ENCODE results near the gene GRB10. TPM values are rescaled to one million over a fixed set of nuclear protein-coding genes. Genes with fewer than 3 reads are reported as not detected.
A peak's percentile ranks its signal among the peaks of the same experiment; 100 is the strongest.

GRB10 gene
- total RNA-seq, 4 donors from 2014 or later, result 3.5 to 35.1 (median 9.2) TPM

- Histone ChIP-seq H3K4me3 (no peak overlapping the region), H3K4me1 (peaks cover 0 to 48% (median 19%) of the 10 kb centered on the region in 3 donors), H3K27ac (peak overlapping the region in 3 of 4 donors; percentile 40 to 63 (median 62)), H3K36me3 (peaks cover 0 to 12% (median 0%) of the 10 kb centered on the region in 3 donors), H3K9me3 (no peaks in the 10 kb centered on the region), H3K27me3 (no peaks in the 10 kb centered on the region)
- WGBS, 2 donors, result 54 to 60% methylated on average over 14 of the region's 14 CpGs
- no peak for DNase-seq
- TF ChIP-seq CTCF (IDR thresholded peaks at IDR 0.05), result no peak
- no peak for TF ChIP-seq POLR2A (IDR thresholded peaks at IDR 0.05)
- intact Hi-C loops (cut with DNase I), result no loop called here
Observed at GRCh38 chr7:50685135-50686065, 97.3 kb downstream of the GRB10 start.

DNA sequence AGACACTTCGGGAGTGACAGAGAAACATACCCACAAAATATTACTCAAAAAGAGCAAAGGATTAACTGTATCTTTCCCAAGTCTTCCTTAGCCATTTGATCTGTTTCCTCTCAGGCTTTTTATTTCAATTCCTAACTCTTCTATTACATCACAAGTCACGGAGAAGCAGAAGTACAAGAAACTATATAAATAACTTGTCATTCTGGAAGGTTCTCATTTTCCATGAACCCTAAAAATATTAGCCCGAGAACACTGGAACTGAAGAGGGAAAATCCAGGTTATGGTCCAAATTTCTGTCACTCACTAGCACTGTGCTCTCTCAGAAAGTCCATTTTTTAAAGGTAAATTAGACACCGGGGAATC lies 98.0 kb downstream of the GRB10 start:
- DNase-seq, result no peak
- intact Hi-C loops (cut with DNase I), result no loop called here
- WGBS, 2 donors, result 42 to 65% methylated on average over 4 of the region's 4 CpGs
- Histone ChIP-seq H3K9me3 (no peaks in the 10 kb centered on the region), H3K4me1 (peaks cover 0 to 48% (median 19%) of the 10 kb centered on the region in 3 donors), H3K27ac (peak overlapping the region in 3 of 4 donors; percentile 40 to 63 (median 62)), H3K4me3 (no peak overlapping the region), H3K27me3 (no peaks in the 10 kb centered on the region), H3K36me3 (peaks cover 0 to 12% (median 0%) of the 10 kb centered on the region in 3 donors)
- TF ChIP-seq CTCF (IDR thresholded peaks at IDR 0.05), result no peak
- no peak for TF ChIP-seq POLR2A (IDR thresholded peaks at IDR 0.05)

- WGBS, 2 donors, result 80% methylated on average over 5 of the region's 5 CpGs
- Histone ChIP-seq H3K4me1 (peaks cover 0 to 48% (median 19%) of the 10 kb centered on the region in 3 donors), H3K27ac (peak overlapping the region in 2 of 4 donors; percentile 40 to 62), H3K4me3 (no peak overlapping the region), H3K36me3 (peaks cover 0 to 7% (median 0%) of the 10 kb centered on the region in 3 donors), H3K9me3 (no peaks in the 10 kb centered on the region), H3K27me3 (no peaks in the 10 kb centered on the region)
- intact Hi-C loops (cut with DNase I), result no loop called here
- TF ChIP-seq POLR2A (IDR thresholded peaks at IDR 0.05), result no peak
- TF ChIP-seq CTCF (IDR thresholded peaks at IDR 0.05), result no peak
- no peak for DNase-seq
Observed at GRCh38 chr7:50684011-50684712, 98.5 kb downstream of the GRB10 start.

DNA sequence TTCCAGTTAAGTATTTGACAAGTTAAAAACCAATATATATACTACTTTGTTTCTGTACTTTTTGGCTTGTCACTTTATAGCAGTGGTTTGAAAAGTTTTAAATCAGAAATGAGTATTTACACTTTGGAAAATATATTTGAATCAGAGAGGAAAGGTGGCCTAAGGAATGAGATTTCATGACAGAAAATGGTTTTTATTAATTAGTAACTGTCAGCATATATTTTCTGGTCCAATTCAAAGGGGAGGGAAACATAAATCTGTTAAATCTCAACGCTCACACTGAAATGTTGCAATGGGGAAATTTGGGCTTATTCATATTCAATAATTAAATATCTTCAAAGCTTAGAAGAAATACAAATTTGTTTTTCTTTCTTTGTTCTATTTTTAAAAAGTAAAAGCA lies 100.1 kb downstream of the GRB10 start:
- intact Hi-C loops (cut with DNase I), result no loop called here
- DNase-seq, result no peak

More for the DNA sequence above, 100.1 kb downstream of the GRB10 start:
- Histone ChIP-seq H3K9me3 (no peaks in the 10 kb centered on the region), H3K4me3 (no peak overlapping the region), H3K27me3 (no peaks in the 10 kb centered on the region), H3K4me1 (peaks cover 0 to 50% (median 25%) of the 10 kb centered on the region in 3 donors), H3K27ac (no peak overlapping the region), H3K36me3 (peaks cover 0 to 4% (median 0%) of the 10 kb centered on the region in 3 donors)
- 82 to 86% methylated on average over 1 of the region's 1 CpG for WGBS, 2 donors
- TF ChIP-seq CTCF (IDR thresholded peaks at IDR 0.05) (no peak), POLR2A (IDR thresholded peaks at IDR 0.05) (no peak)
